HG03575 (cell line): ENCODE data around the gene NAALADL2.
"Not testable (repeated sequence)": the region's sequence is repeated elsewhere in the genome, so short reads cannot be mapped to it uniquely, and the experiment has no call there.

Experiments used
- ATAC-seq: cut with Tn5 transposase; IDR thresholded peaks from one replicate; pipeline ENCODE4 v1.9.1; 2021; ENCODE audit not compliant: unreplicated experiment, insufficient number of reproducible peaks, low FRiP score; ENCODE audit errors: extremely low read depth

NAALADL2 gene

GRCh38 chr3:175312791-175313190 is 453.7 kb downstream of the NAALADL2 start:
- ATAC-seq, result no peak

DNA sequence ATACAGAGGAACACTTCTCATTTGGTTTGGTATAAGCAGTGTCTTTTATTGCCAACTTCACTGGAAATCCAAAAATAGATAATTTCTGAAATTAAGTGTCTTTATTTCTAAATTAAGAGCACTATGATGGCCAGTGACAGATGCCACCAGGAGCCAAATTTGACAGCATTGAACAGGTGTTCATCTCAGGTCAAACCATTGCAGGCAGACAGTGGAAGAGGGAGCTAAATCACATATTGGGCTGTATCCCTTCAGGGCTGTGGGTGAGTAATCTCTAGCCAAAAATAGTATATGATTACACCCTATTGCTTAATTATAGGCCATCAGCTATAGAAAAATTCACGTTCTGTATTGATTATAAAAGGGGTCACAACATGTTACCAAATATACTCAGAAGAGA is 457.7 kb downstream of the NAALADL2 start:
- ATAC-seq, result no peak

DNA sequence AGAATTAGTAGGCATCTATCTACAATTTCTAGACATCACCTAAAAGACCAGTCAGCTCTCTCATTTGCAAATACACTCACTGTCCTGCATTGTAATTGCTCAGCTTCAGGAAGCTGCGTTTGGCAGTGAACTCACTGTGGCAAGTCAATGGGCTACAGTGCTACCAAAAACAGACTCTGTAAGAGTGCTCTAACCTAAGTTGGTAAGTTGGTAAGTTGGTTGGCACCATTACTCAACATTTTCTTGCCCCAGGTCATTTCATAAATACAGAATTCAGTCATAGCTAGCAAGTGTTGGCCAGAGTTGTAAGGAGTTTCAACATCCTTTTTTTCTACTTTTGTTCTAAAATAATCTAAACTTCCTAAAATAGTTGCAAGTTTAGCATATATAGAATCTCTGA is 466.3 kb downstream of the NAALADL2 start:
- no peak for ATAC-seq

GRCh38 chr3:175326041-175326440 is 466.9 kb downstream of the NAALADL2 start:
- no peak for ATAC-seq

DNA sequence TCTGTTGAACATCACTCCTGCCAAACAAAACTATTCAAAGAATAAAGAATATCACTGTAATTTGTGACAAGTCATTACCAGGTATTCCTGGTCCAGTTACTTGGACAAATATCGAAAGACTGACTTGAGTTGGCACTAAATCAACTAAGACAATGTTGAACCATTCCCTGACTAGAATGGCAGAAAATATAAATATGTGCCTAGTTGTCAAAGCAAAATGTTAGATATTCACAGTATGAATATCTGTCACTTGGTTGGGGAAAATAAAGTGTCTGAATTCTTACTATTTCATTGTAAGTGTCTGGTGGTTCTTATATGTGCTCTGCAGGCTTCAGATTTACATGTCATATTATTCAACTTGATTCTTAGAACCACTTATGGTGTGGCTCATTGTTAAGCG is 470.2 kb downstream of the NAALADL2 start:
- no peak for ATAC-seq

DNA sequence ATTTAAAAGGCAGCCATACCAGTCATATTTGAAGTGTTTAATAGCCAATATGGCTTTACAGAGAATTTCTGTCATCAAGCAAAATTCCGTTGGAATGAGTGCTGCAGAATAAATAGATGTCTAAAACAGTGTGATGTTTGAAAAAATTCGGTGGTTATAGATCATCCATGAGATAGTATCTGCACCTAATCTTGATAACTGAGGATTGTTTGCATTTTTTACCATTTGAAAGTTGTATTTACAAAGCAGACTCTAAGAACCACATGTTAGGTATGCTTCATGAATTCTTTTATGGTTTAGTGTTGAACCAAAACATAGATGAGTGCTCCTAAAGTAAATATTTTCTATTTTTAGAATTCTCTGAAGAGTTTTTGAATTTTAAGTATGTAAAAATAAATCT is 476.1 kb downstream of the NAALADL2 start:
- ATAC-seq, result no peak

- no peak for ATAC-seq
Observed at GRCh38 chr3:175336406-175337133, 477.4 kb downstream of the NAALADL2 start.

DNA sequence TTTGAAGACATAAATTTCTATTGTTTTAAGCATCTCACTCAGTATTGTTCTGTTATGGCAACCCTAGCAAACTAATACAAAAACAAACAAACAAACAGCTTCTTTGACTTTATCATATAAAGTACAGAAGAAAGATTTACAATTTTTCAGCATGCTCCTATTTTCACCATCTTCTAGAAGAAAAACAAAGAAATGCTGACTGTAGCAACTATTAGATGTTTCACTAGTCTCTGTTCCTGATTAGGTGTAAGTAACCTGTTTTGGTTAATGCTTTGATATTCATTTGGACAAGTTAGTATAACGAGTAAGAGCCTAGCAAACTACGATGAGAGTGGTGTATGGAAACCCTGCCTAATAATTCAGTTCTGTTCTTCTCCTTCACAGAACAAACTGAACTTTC is 478.5 kb downstream of the NAALADL2 start:
- ATAC-seq, result no peak

DNA sequence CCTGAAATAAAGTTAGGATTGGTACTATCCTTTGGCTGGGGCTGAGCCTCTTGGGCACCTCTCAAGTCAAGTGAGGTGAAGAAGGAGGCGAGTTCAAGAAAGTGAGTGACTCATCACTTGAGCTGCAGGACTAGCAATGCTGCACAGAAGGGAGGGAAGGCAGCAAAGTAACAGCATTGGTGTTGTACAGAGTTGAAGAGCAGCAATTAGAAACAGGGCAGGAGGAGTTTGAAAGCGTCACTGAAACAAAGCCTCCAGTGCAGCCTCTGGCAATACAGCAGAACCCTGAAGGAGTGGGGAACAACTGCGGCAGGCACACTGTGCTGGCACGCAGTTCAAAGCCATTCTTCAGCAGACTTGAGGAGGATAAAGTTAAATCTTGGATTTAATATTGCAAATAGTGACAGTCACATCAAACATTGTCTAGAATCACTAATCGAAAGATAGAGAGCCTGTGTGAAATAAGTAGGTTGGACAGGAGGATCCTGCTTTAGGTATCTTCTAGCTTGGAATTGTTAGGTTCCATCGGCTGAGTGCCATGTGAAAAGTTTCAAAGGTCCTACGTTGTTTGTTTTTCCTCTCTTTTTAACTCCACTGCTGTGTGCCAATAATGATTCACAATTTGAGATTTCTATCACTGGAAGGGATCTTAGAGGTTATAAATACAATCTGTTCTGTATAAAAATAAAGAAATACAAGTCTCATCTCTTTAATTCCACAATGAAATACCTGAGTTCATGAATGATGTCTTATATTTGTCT is 479.8 kb downstream of the NAALADL2 start:
- ATAC-seq, result no peak

DNA sequence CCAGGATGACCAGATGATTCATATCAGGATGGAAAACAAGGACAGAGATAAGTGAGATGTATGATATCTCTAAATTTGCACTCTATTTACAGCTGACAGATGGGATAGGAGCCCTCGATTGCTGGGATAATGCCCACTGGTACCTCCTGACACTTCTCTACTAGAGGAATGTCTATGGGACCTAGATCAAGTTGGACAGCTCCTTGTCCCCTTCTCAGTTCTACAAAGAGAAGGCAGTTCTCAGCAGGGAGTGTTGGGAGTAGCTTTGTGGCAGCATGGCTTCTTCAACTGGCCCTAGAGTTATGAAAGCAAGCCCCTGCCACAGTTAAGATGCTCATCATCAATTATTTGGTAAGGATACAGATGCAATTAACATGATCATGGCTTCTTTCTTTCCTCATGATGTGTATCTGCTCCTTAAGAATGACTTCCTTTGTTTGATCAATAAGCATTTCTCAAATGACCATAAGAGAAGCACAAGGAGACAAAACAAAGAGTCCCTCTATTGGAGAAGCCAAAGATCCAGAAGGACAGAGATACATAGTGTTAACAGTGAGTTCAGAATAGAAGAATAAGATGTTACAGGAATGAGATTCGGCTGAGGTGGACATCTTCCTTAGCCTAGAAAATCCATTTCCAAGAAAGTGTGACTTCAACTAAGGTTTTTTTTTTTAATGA is 481.3 kb downstream of the NAALADL2 start:
- no peak for ATAC-seq

GRCh38 chr3:175342196-175342595 is 483.1 kb downstream of the NAALADL2 start:
- no peak for ATAC-seq

- ATAC-seq, result no peak
Observed at GRCh38 chr3:175343946-175344345, 484.8 kb downstream of the NAALADL2 start.

GRCh38 chr3:175346573-175347356 is 487.6 kb downstream of the NAALADL2 start:
- no peak for ATAC-seq

DNA sequence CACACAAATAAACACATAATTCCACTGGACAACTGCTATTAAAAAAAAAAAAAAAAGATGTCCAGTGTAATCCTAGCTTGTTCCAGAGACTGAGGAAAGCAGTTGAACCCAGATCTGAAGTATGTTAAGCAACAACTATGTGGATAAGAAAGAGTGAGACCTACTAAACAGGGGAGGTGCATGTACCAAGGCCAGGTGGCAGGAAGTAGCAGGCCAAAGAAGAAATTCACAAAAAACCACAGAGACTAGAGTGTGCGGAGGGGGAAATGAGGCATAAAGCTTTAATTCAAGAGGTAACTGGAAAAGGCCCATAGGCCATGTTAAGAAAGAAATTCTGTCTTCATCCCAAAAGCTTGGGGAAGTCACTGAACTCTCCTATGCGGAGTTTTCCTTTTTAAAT is 490.0 kb downstream of the NAALADL2 start:
- ATAC-seq, result no peak

DNA sequence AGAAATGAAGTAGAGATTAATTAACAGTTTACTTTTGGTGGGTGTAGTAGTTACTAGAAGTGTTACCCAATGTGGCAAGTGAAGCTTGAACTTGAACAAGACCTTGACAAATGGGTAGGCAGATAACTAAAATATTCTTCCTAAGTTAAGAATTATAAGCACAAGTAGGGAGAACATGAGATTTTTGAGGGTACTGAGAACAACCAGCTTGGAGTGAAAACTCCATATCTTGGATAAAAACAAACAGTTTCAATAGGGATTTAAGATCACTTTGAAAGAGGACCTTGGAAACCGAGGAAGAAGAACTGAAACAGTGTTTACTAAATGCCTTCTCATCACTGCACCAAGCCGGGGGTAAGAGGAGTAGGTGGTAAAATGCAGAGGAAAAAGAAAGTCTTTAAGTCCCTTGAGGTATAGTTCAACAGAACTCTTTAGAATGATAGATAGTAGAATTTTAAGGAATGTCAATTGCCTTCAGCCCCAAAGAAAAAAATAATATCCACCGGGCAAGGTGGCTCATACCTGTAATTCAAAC is 496.7 kb downstream of the NAALADL2 start:
- no peak for ATAC-seq

- no peak for ATAC-seq
Observed at GRCh38 chr3:175356899-175357324, 497.8 kb downstream of the NAALADL2 start.

- ATAC-seq, result no peak
Observed at GRCh38 chr3:175357758-175358157, 498.6 kb downstream of the NAALADL2 start.

GRCh38 chr3:175358935-175359334 is 499.8 kb downstream of the NAALADL2 start:
- no peak for ATAC-seq

DNA sequence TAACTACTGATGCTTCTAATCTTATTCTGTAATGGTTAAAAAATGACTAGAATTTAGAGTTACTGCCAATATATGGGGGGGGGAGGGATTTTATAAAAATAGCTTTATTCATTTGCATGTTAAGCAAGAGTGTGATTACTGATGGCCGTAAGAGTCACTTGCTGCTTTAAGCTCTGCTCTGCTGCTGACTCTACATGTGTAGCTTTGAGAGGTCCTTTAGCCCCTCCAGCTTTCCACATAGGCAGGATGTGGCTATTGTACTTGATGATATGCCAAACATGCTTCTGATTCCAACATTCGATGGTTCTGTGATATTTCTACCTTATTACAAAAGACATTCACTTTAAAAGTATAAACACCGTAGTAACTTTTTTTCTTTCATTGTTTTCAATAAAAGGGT is 511.3 kb downstream of the NAALADL2 start:
- ATAC-seq, result not testable (repeated sequence)
